DND-41 (cell line): ENCODE data around the gene GLB1L3.

Experiments
- ATAC-seq: fragments of 200-7000 bp; cut with Tn5 transposase; 3 replicates; pipeline ENCODE4 v1.9.1; 2021; ENCODE audit warnings: low read depth; ENCODE audit not compliant: insufficient read depth
- DNase-seq: peaks from one replicate; pipeline ENCODE4 v3.0.0-alpha.2; 2020
- H2AFZ ChIP-seq: 2 replicates; pipeline ENCODE4 v1.6.0; 2012; ENCODE audit warnings: low read depth, low read length
- H3K27ac ChIP-seq: 2 replicates; pipeline ENCODE4 v1.5.1; 2012; ENCODE audit warnings: low read length, inconsistent platforms
- H3K27me3 ChIP-seq: fragments of 200-600 bp; sonication (generic); 2 replicates; pipeline ENCODE4 v1.6.0; 2012; ENCODE audit warnings: low read length, mild to moderate bottlenecking, inconsistent platforms; ENCODE audit not compliant: insufficient read depth, poor library complexity
- H3K36me3 ChIP-seq: 2 replicates; pipeline ENCODE4 v1.5.1; 2012; ENCODE audit warnings: low read length, inconsistent platforms; ENCODE audit not compliant: insufficient read depth
- H3K4me1 ChIP-seq: 2 replicates; pipeline ENCODE4 v1.5.1; 2012; ENCODE audit warnings: mild to moderate bottlenecking, low read length; ENCODE audit not compliant: insufficient read depth
- H3K4me2 ChIP-seq: 2 replicates; pipeline ENCODE4 v1.6.0; 2012; ENCODE audit warnings: mild to moderate bottlenecking, moderate library complexity, low read length, inconsistent platforms; ENCODE audit not compliant: insufficient read depth
- H3K4me3 ChIP-seq, 2 experiments: fragments of 200-600 bp in 1 of 2; shearing (Covaris generic) in 1 of 2; 2 replicates each; pipeline ENCODE4 v1.5.1; 2012 to 2016; ENCODE audit warnings: inconsistent platforms in 2 of 2, low read length in 2 of 2, mild to moderate bottlenecking in 2 of 2, low read depth in 1 of 2, moderate library complexity in 1 of 2
- H3K79me2 ChIP-seq: 2 replicates; pipeline ENCODE4 v1.6.0; 2012; ENCODE audit warnings: low read length, inconsistent platforms; ENCODE audit not compliant: insufficient read depth
- H3K9ac ChIP-seq: 2 replicates; pipeline ENCODE4 v1.6.0; 2012; ENCODE audit warnings: low read depth, mild to moderate bottlenecking, inconsistent platforms, low read length, moderate library complexity
- H3K9me3 ChIP-seq: 2 replicates; pipeline ENCODE4 v1.5.1; 2012; ENCODE audit warnings: low read length, moderate library complexity, mild to moderate bottlenecking, inconsistent platforms; ENCODE audit not compliant: insufficient read depth, severe bottlenecking
- H4K20me1 ChIP-seq: 2 replicates; pipeline ENCODE4 v1.6.0; 2012; ENCODE audit warnings: low read length; ENCODE audit not compliant: insufficient read depth
- EZH2 ChIP-seq: IDR thresholded peaks from 3 replicates; pipeline ENCODE4 v1.6.1; 2012; ENCODE audit warnings: borderline replicate concordance, low read depth, mild to moderate bottlenecking, moderate library complexity, low read length, inconsistent platforms; ENCODE audit not compliant: severe bottlenecking
- TF ChIP-seq, protein P1 (sequence below): IDR thresholded peaks from 2 replicates; pipeline ENCODE4 v1.5.1; 2012; ENCODE audit warnings: borderline replicate concordance, low read length, moderate library complexity, mild to moderate bottlenecking; ENCODE audit not compliant: poor library complexity, severe bottlenecking; ENCODE audit errors: extremely low read depth

GLB1L3 gene

DNA sequence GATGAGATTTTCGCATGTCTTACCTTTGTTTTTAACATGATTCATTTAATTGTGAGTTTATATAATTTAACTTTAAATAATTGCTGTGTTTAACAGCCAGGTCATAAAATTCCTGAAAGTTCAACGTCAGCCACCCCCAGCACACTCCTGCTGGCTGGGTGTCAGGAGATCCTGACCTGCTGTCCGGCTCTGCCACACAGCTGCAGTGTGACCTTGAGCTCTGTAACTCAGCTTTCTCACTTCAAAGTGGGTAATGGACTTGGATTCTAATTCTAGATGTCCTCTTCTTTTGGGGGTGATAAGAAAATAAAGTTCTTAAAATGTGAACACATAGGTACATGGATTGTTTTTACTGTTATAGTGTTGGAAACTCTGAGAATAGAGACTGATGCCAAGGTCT lies 40.8 kb upstream of the GLB1L3 start:
- Histone ChIP-seq H3K4me2 (no peak overlapping the region), H2AFZ (no peak overlapping the region), H3K4me3 (no peak overlapping the region), H4K20me1 (peaks cover 41% of the 10 kb centered on the region), H3K9ac (no peak overlapping the region), H3K27me3 (no peaks in the 10 kb centered on the region), H3K9me3 (no peaks in the 10 kb centered on the region), H3K4me1 (peaks cover 5% of the 10 kb centered on the region; the same call in 1 of the 2 replicates), H3K27ac (no peak overlapping the region), H3K36me3 (peaks cover 83% of the 10 kb centered on the region), H3K79me2 (peaks cover 54% of the 10 kb centered on the region)
- ATAC-seq, result no peak
- TF ChIP-seq EZH2, result no peak
- TF ChIP-seq, protein P1, sequence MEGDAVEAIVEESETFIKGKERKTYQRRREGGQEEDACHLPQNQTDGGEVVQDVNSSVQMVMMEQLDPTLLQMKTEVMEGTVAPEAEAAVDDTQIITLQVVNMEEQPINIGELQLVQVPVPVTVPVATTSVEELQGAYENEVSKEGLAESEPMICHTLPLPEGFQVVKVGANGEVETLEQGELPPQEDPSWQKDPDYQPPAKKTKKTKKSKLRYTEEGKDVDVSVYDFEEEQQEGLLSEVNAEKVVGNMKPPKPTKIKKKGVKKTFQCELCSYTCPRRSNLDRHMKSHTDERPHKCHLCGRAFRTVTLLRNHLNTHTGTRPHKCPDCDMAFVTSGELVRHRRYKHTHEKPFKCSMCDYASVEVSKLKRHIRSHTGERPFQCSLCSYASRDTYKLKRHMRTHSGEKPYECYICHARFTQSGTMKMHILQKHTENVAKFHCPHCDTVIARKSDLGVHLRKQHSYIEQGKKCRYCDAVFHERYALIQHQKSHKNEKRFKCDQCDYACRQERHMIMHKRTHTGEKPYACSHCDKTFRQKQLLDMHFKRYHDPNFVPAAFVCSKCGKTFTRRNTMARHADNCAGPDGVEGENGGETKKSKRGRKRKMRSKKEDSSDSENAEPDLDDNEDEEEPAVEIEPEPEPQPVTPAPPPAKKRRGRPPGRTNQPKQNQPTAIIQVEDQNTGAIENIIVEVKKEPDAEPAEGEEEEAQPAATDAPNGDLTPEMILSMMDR, result no peak
- DNase-seq, result no peak

- H4K20me1 ChIP-seq, result peaks cover 30% of the 10 kb centered on the region
- ATAC-seq, result no peak
- H3K4me2 ChIP-seq, result no peak overlapping the region
- H3K79me2 ChIP-seq, result peaks cover 38% of the 10 kb centered on the region
- H3K27ac ChIP-seq, result no peak overlapping the region
- H2AFZ ChIP-seq, result no peak overlapping the region
- TF ChIP-seq, protein P1, result no peak
- no peak for TF ChIP-seq EZH2
- no peak overlapping the region for H3K9ac ChIP-seq
- peaks cover 85% of the 10 kb centered on the region for H3K36me3 ChIP-seq
- 0 out of 2 replicates have a peak, but pooled peaks cover 3% of the 10 kb centered on the region for H3K4me1 ChIP-seq
- H3K9me3 ChIP-seq, result no peaks in the 10 kb centered on the region
- no peak for DNase-seq
- H3K27me3 ChIP-seq, result no peaks in the 10 kb centered on the region
- no peak overlapping the region for H3K4me3 ChIP-seq
These were observed 39.2 kb upstream of the GLB1L3 start for GRCh38 chr11:134236834-134237556.

GRCh38 chr11:134237557-134237922 lies 38.6 kb upstream of the GLB1L3 start:
- DNase-seq (no peak), ATAC-seq (no peak)
- Histone ChIP-seq H3K79me2 (peaks cover 33% of the 10 kb centered on the region), H3K9me3 (no peaks in the 10 kb centered on the region), H3K36me3 (peaks cover 85% of the 10 kb centered on the region), H2AFZ (no peak overlapping the region), H3K27me3 (no peaks in the 10 kb centered on the region), H3K9ac (no peak overlapping the region), H3K4me2 (no peak overlapping the region), H3K27ac (no peak overlapping the region), H3K4me3 (no peak overlapping the region), H3K4me1 (0 out of 2 replicates have a peak, but pooled peaks cover 1% of the 10 kb centered on the region), H4K20me1 (peaks cover 25% of the 10 kb centered on the region)
- TF ChIP-seq, protein P1, result no peak
- TF ChIP-seq EZH2, result no peak

GRCh38 chr11:134238956-134239355 lies 37.2 kb upstream of the GLB1L3 start:
- no peak overlapping the region for H3K4me3 ChIP-seq
- H3K9ac ChIP-seq, result no peak overlapping the region
- no peak overlapping the region for H2AFZ ChIP-seq
- peaks cover 91% of the 10 kb centered on the region for H3K36me3 ChIP-seq
- TF ChIP-seq, protein P1, result no peak
- no peak for TF ChIP-seq EZH2
- H3K79me2 ChIP-seq, result peaks cover 20% of the 10 kb centered on the region
- peaks cover 13% of the 10 kb centered on the region; the same call in 1 of the 2 replicates for H4K20me1 ChIP-seq
- no peak overlapping the region for H3K27ac ChIP-seq
- H3K9me3 ChIP-seq, result no peaks in the 10 kb centered on the region
- H3K27me3 ChIP-seq, result no peaks in the 10 kb centered on the region
- H3K4me2 ChIP-seq, result no peak overlapping the region
- ATAC-seq, result no peak
- DNase-seq, result no peak
- H3K4me1 ChIP-seq, result no peaks in the 10 kb centered on the region
